Thoracic aorta (tissue), 2 donors: ENCODE results near the gene DTNB. TPM values are rescaled to one million over a fixed set of nuclear protein-coding genes. Genes with fewer than 3 reads are reported as not detected.
"Not testable (repeated sequence)": the region's sequence is repeated elsewhere in the genome, so short reads cannot be mapped to it uniquely, and the experiment has no call there.

ENCODE experiments used
- ATAC-seq: fragments of 150-250 bp; one replicate; pipeline ENCODE4 v1.8.0; 2017; ENCODE audit warnings: low read depth; ENCODE audit not compliant: insufficient number of reproducible peaks, low FRiP score
- DNase-seq: peaks from one replicate; pipeline ENCODE4 v3.0.0-alpha.2; 2020; ENCODE audit warnings: low spot score
- H3K27ac ChIP-seq, 2 donors: fragments of 200-600 bp; sonication (generic); 1 replicate in 1 of 2; 2 replicates in 1 of 2; pipeline ENCODE4 v1.5.1; 2016; ENCODE audit warnings: mild to moderate bottlenecking in 2 of 2, moderate library complexity in 2 of 2
- H3K27me3 ChIP-seq: fragments of 200-600 bp; sonication (generic); replicated peaks from 2 replicates; pipeline ENCODE4 v1.6.0; 2016; ENCODE audit warnings: mild to moderate bottlenecking; ENCODE audit not compliant: insufficient read depth
- H3K36me3 ChIP-seq: fragments of 200-600 bp; sonication (generic); one replicate; pipeline ENCODE4 v1.5.1; 2016
- H3K4me1 ChIP-seq, 2 donors: fragments of 200-600 bp; sonication (generic); 1 replicate in 1 of 2; 2 replicates in 1 of 2; pipeline versions ENCODE4 v1.5.1 to v1.6.0; 2016; ENCODE audit warnings: low read depth in 2 of 2, mild to moderate bottlenecking in 1 of 2; ENCODE audit not compliant: control insufficient read depth in 1 of 2
- H3K4me3 ChIP-seq: fragments of 200-600 bp; sonication (generic); 2 replicates; pipeline ENCODE4 v1.5.1; 2016; ENCODE audit warnings: mild to moderate bottlenecking
- H3K9me3 ChIP-seq: fragments of 200-600 bp; sonication (generic); 2 replicates; pipeline ENCODE4 v1.5.1; 2016
- total RNA-seq, 2 donors: library from RNA; depleted of rRNA; stranded (reverse); fragments of >200 nt; gene quantifications; one replicate each; pipeline versions ENCODE4 v1.1.0 to v1.2.3, GENCODE V29; 2016
- TF ChIP-seq, protein P1 (sequence below): fragments of 200-600 bp; sonication (generic); IDR thresholded peaks from one replicate; pipeline ENCODE4 v1.5.1; 2019; ENCODE audit warnings: antibody characterized with exemption

Gene DTNB
- total RNA-seq, 2 donors from 2014 or later, result 16.3 to 76.2 TPM

GRCh38 chr2:25559148-25559547, 114.2 kb downstream of the DTNB start:
- Histone ChIP-seq H3K4me3 (no peak overlapping the region), H3K27ac (no peak overlapping the region), H3K27me3 (no peaks in the 10 kb centered on the region), H3K9me3 (no peaks in the 10 kb centered on the region), H3K4me1 (no peaks in the 10 kb centered on the region), H3K36me3 (no peaks in the 10 kb centered on the region)
- TF ChIP-seq, protein P1, sequence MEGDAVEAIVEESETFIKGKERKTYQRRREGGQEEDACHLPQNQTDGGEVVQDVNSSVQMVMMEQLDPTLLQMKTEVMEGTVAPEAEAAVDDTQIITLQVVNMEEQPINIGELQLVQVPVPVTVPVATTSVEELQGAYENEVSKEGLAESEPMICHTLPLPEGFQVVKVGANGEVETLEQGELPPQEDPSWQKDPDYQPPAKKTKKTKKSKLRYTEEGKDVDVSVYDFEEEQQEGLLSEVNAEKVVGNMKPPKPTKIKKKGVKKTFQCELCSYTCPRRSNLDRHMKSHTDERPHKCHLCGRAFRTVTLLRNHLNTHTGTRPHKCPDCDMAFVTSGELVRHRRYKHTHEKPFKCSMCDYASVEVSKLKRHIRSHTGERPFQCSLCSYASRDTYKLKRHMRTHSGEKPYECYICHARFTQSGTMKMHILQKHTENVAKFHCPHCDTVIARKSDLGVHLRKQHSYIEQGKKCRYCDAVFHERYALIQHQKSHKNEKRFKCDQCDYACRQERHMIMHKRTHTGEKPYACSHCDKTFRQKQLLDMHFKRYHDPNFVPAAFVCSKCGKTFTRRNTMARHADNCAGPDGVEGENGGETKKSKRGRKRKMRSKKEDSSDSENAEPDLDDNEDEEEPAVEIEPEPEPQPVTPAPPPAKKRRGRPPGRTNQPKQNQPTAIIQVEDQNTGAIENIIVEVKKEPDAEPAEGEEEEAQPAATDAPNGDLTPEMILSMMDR, result no peak
- ATAC-seq, result no peak
- DNase-seq, result no peak

- no peak for ATAC-seq
- Histone ChIP-seq H3K9me3 (no peaks in the 10 kb centered on the region), H3K4me3 (no peak overlapping the region), H3K4me1 (no peaks in the 10 kb centered on the region), H3K27ac (peak overlapping the region in 1 of 2 donors; percentile 7), H3K27me3 (no peaks in the 10 kb centered on the region), H3K36me3 (no peaks in the 10 kb centered on the region)
- TF ChIP-seq, protein P1, result no peak
- DNase-seq, result no peak
These were observed 115.1 kb downstream of the DTNB start for GRCh38 chr2:25558262-25558661.

GRCh38 chr2:25557179-25558036, 116.0 kb downstream of the DTNB start:
- Histone ChIP-seq H3K36me3 (no peaks in the 10 kb centered on the region), H3K9me3 (no peaks in the 10 kb centered on the region), H3K27ac (no peak overlapping the region), H3K4me1 (no peaks in the 10 kb centered on the region), H3K27me3 (no peaks in the 10 kb centered on the region), H3K4me3 (no peak overlapping the region)
- DNase-seq (no peak), ATAC-seq (no peak)
- TF ChIP-seq, protein P1, result no peak

DNA sequence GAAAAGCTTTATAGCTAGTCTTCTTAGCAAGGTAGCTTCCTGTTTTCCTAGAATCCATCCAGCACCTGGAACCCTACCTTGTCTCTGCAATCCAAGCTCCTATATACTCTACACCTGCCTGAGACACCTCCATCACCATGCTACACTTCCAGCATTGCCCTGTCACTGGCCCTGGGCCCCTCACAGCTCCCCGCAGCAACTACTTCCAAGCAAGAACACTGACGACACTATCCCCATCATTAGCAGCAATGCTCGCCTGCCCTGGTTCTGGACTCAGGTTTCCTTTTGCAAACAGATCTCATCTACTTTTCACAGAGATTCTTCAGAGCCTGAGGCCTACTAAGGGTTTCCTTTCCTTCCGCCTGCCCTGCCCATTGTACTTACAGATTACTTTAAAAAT, 121.1 kb downstream of the DTNB start:
- H3K27me3 ChIP-seq, result no peaks in the 10 kb centered on the region
- no peak overlapping the region for H3K27ac ChIP-seq
- ATAC-seq (no peak), DNase-seq (no peak)
- TF ChIP-seq, protein P1, result no peak
- no peaks in the 10 kb centered on the region for H3K36me3 ChIP-seq
- no peaks in the 10 kb centered on the region for H3K9me3 ChIP-seq
- no peak overlapping the region for H3K4me3 ChIP-seq
- no peaks in the 10 kb centered on the region for H3K4me1 ChIP-seq

- Histone ChIP-seq H3K27ac (no peak overlapping the region), H3K27me3 (no peaks in the 10 kb centered on the region), H3K9me3 (no peaks in the 10 kb centered on the region), H3K4me1 (no peaks in the 10 kb centered on the region), H3K36me3 (no peaks in the 10 kb centered on the region), H3K4me3 (no peak overlapping the region)
- no peak for ATAC-seq
- TF ChIP-seq, protein P1, result no peak
- DNase-seq, result no peak
These were observed 122.1 kb downstream of the DTNB start for GRCh38 chr2:25551316-25551715.

DNA sequence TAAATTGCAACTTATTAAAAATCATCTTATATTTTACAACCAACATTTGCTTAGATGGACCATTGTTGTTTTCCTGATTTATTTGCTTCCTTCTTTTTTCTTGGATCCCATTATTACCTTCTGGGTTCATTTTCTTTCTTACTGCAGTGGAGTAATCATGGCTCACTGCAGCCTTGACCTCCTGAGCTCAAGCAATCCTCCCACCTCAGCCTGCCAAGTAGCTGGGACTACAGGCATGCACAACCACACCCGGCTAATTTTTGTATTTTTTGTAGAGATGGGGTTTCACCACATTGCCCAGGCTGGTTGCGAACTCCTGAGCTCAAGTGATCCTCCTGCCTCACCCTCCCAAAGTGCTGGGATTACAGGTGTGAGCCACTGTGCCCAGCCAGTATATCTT, 123.8 kb downstream of the DTNB start:
- not testable (repeated sequence) for H3K9me3 ChIP-seq, ATAC-seq, H3K27ac ChIP-seq, H3K27me3 ChIP-seq, H3K4me1 ChIP-seq, DNase-seq, H3K36me3 ChIP-seq, H3K4me3 ChIP-seq
